Measurements from ENCODE around the gene PPP1R12C.
A peak's percentile ranks its signal among the peaks of the same experiment; 100 is the strongest.
"Not testable (repeated sequence)": the region's sequence is repeated elsewhere in the genome, so short reads cannot be mapped to it uniquely, and the experiment has no call there.

Gene PPP1R12C

GRCh38 chr19:55071129-55071502, 46.3 kb downstream of the PPP1R12C start:
- no peak for DNase-seq

- no peak for DNase-seq
Observed at GRCh38 chr19:55070466-55071128, 46.8 kb downstream of the PPP1R12C start.

GRCh38 chr19:55069865-55070197, 47.6 kb downstream of the PPP1R12C start:
- no peak for DNase-seq

DNA sequence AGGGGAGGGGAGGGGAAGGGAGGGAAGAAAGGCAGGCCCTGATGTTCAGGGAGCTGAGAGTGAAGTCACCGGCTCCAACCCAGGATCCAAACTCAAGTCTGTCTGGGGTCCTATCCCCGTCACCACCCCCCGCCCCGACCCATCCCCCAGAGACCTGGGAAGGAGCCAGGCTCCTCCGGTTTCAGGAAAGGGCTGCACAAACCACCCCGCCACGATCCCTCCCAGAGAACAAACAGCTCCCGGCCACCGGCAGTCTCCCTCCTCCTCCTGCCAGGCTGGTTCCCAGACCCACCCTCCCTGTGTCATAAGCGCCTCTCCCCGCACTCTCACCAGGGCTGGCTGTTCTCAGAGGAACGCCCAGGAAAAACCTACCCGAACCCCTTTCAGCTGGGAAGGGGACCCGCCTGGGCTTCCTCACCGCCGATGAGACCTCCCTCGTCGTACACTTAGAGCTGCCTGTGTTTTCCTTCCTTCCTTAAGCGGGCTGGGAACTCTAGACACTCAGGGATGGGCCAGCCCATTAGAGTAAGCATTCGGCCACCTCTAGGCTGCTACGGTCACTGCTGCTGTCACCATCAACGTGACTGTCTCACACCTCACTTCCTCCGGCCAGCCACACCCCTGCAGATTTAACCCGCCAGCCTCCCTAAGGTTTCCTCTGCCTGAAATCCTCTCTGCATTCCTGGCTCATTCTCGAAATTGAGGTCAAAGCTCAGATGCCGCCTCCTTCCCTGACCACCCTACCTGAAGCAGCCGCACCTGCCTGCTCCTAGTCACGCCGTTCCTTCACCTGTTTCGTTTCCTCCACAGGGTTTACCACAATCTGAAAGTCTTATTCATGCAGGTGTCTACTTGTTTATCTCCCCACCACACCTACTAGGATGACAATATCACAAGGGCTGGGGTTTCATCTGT, 48.2 kb downstream of the PPP1R12C start:
- peak in 1 of 5 experiments; percentile 16 for DNase-seq

DNA sequence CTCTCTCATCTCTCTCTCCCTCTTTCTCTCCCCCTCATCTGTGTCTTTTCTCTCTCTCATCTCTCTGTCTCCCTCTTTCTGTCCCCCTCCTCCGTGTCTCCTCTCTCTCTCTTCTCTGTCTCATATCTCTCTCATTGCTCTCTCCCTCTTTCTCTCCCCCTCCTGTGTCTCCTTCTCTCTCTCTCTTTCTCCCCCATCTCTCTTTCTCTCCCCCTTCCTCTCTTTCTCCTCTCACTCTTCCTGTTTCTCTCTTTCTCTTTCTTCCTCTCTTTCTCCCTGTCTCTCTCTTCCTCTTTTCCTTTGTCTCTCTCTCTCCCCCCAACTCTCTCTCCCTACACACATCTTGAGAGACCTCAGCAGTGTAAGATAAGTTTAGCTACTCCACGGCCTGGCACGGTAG, 49.6 kb downstream of the PPP1R12C start:
- DNase-seq, result no peak

DNA sequence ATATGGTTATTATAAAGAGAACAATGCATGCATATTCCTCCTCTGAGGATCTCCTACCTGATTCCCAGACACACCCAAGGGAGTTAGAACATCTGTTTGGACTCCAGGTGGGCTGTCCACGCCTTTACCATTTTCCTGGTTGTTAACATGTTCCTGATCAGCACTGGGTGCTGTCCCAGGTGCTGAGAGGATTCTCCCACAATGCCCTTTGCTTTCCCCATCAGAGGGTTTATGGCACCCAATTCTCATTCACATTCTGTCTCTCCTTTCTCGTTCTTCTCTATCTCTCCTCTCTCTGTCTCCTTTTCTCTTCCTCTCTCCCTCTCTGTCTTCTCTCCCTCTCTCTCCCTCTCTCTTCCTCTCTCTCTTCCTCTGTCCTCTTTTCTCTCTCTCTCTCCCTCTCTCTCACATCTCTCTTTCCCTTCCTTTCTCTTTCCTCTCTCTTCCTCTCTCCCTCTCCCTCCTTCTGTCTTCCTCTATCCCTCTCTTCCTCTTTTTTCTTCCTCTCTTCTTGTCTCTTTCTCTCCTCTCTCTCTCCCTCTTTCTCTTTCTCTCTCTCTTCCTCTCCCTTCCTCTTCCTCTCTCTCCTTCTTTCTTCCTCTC, 51.2 kb downstream of the PPP1R12C start:
- DNase-seq, result no peak

DNA sequence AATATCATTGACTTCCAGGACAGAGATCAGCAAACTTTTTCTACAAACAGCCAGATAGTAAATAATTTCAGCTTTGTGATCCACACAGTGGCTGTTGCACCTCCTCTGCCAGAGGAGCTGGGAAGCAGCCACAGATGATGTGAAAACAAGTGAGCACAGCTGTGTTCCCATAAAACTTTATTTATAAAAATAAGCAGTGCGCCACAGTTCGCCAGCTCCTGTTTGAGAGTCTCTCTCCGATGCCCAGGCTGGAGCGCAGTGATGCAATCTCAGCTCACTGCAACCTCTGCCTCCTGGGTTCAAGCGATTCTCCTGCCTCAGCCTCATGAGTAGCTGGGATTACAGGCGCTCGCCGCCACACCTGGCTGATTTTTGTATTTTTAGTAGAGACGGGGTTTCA, 51.9 kb downstream of the PPP1R12C start:
- DNase-seq, result not testable (repeated sequence)

DNA sequence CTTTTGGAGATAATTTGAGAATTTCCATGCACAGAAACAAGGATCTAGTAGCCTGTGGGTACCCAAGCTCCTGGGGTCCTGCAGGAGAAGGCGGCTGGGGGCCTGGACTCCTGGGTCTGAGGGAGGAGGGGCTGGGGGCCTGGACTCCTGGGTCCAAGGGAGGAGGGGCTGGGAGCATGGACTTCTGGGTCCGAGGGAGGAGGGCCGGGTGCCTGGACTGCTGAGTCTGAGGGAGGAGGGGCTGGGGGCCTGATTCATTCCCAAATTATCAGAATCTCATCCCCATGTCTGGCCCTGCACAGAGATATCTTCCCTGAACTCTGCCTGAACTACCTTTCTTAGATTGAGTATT, 54.0 kb downstream of the PPP1R12C start:
- DNase-seq, result no peak

DNA sequence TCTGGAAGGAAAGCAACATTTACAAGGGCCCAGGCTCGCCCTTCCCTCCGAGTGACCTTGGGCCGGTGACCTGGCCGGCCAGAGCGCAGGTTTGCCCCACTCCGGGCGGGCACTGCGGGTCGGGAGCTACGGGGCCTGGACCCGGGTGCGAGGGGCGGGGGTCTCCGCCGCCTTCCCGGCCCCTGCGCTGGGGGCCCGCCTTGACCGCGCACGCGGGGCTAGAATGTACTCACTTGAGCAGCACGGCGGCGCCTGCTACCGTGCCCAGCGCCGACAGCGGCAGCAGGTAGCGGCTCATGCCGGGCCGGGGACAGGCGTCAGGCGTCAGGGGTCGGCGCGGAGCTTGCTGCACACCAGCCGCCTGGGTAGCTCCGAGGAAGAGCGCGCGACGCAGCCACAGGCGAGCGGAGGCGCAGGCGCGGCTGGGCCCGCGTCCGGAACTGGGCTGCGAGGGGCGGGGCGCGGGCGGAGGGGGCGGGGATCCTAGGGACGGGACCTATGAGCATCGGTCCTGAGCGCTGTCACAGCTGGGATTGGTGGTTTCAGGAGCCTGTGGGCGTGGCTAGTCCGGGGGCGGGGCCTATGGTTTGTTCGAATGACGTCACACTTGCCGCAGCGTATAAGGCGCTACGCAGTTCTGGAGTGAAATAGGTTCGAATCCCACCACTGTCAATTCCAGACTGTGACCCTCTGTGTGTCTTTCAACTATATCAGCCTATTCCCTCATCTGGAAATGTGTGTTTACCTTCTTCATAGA, 54.5 kb downstream of the PPP1R12C start, which contains the start of gene RDH13:
TSS of gene RDH13 (minus strand) at position 414 of the 757 bp plus-strand sequence. CDS start at position 298, 116 bp downstream.
- peak; percentile 94 to 98 (median 97) for DNase-seq

DNA sequence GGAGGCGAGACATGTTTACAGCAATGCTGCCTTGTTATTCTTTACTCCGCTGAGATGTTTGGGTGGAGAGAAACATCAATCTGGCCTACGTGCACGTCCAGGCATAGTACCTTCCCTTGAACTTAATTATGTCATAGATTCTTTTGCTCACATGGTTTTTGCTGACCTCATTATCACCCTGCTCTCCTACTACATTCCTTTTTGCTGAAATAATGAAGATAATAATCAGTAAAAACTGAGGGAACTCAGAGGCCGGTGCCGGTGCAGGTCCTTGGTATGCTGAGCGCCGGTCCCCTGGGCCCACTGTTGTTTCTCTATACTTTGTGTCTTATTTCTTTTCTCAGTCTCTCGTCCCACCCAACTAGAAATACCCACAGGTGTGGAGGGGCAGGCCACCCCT, 57.1 kb downstream of the PPP1R12C start:
- DNase-seq, result not testable (repeated sequence)

- peak in 1 of 5 experiments; percentile 20 for DNase-seq
Observed at GRCh38 chr19:55058781-55059610, 58.4 kb downstream of the PPP1R12C start.

DNA sequence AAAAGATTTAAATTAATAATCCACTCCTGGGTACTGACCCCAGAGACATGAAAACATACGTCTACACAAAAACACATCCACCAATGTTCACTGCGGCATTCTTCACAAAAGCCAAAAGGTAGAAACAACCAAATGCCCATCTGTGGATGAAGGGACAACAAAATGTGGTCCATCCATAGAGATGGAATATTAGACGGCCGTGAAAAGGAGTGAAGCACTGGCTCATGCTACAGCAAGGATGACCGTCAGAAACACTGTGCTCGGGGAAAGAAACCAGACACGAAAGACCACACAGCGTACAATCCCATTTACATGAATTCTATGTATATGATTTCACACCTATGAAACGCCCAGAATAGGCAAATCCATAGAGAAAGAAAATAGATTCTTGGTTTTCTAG, 60.6 kb downstream of the PPP1R12C start:
- DNase-seq, result no peak

DNA sequence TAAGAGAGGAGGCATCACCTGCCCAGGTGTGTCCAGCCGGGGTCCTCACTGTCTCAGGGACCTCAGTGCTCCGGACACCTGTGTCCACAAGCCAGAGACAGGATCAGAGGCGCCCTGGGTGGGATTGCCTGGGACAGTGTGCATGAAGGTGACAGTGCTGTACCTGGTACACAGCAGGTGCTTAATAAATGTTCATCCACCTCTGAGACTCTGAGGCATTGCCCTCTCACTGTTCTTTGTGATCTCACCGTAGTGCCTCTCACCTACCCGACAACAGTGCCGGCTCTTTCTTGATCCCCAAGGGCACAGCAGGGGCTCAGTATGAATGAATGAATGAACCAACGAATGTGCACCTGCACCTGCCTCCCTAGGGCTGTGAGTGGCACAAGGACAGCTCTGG, 63.7 kb downstream of the PPP1R12C start:
- no peak for DNase-seq

DNA sequence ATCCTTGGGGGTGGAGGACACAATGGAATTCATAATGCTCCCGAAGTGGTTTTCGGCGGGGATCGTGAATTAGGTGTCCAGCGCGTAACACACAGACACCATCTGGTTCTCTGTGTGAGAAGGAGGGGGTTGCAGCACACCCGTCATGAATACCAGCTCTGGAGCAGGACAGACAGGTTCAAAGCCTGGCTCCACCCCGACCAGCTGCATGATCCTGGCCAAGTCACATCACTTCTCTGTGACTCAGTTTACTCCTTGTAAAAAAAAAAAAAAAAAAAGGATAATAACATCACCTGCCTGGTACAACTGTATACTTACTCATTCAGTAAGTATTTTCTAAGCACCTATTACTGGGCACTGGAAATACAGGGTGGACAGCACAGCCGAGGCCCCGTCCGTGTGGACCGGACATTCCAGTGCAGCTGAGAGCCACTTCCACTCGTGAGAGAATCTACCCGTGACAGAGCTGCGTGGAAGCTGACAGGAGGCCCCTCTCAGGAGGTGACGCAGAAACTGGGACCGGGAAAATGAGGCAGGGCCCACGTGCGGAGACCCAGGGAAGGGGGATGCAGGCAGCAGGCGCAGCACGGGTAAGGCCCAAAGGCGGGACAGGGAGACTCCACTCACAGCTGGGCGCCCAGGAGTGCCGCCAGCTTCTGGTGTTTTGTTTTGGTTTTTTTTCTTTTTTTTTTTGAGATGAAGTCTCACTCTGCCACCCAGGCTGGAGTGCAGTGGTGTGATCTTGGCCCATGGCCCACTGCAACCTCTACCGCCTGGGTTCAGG, 66.5 kb downstream of the PPP1R12C start:
- no peak for DNase-seq

DNA sequence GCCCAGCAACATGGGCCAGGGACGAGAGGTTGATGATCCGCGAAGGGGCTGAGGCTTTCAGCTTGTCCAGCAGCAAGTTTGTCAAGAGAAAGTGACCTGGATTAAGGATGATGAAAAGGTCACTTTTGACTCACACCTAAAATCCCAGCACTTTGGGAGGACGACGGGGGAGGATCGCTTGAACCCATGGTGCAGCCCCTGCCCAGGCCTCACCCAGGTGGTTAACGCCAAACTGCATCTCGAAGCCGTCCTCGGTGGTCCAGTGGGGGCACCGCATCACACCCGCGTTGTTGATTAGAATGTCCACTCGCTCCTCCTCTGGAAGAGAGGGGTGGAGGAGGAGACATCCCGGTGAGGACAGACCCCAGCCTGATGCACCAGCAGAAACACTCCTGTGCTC, 69.0 kb downstream of the PPP1R12C start:
- no peak for DNase-seq

DNA sequence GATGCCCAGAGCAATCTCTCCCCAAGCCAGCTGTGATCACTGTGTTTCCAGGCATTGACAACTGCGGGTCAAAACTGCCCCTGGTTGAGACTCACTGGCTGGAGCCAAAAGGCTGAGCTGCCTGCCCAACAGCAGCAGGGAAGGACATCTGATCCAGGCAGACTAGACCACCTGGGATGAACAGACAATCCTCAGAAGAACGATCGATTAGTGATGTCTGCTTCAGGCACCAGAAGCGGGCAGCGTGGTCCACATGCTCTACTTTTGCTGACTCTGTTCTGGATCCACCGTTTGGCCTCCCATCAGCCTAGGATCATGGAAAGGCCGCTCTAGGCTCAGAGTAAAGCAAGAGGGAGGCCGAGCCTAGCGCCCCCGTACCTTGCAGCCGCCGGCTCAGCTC, 69.5 kb downstream of the PPP1R12C start:
- DNase-seq, result no peak

DNA sequence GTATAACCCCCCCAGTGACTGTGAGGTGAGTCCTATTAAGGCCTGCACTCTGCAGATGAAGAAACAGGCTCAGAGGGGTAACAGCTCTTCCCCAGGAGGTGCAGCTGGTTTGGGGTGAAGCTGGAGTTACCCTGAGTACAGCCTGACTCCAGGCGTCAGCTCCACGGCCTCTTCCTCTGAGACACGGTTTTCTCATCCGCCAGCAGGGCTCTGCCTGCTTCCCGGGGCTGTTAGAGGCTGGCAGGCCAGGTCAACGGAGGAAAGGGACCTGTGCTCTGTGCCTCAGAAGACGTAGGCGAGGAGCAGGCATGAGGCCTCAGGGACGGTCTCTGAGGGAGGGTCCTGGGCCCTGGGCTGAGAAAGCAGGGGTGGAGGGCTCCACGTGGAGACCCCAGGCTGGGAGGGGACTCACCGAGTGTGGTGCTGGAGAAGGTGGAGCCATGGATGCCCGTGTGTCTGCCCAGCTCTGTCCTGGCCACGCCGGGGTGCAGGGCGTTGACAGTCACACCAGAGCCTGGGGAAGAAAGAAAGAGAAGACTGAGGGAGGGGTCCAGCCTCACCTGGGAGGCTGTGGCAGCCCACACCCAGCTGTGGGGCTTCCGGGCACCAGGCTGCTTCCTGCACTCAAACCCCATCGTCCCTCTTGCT, 70.3 kb downstream of the PPP1R12C start:
- no peak for DNase-seq

DNA sequence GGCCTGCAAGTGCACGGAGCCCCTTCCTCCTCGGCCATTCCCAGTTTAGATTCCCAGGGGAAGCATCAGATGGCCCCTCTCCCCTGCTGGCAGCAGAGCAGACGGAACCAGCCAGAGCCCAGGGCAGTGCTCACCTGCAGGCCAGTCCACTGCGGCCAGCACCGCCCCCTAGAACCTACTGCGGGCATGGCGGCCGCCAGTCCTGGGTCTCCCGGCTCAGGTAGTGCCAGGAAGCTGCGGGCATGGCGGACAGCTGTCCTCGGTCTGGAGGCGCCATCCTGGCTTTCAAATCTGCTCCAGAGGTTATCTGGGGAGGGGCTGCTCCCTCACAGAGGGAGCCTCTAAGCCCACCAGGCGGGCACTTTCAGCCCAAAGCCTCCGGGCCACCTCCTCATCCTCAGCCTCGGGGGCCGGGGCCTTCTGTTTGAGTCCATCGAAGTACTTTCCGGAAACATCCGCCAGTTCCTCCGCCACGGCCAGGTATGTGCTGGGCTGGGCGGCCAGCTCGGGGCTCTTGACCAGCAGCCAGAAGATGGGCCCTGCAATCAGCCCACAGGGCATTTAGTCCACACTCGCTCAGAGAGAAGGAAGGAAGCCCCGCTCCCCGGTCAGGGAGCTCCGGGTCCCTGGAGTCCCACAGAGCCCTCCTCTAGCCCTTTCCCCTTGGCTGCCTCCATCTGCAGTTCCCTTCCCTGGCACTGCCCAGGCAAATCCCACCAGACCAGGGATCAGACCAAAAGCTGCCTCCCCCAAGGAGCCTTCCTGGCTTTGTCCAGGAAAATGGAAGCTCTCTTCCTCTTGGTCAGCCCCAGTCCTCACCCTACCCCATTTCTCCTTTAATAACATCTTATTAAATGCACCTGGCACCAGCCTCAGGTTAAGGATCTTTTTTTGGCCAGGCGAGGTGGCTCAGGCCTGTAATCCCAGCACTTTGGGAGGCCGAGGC, 72.4 kb downstream of the PPP1R12C start:
- DNase-seq, result no peak

- no peak for DNase-seq
Observed at GRCh38 chr19:55044286-55044685, 73.2 kb downstream of the PPP1R12C start.

- no peak for DNase-seq
Observed at GRCh38 chr19:55042688-55043087, 74.7 kb downstream of the PPP1R12C start.

All from T-helper 2 cell (primary cell).